ENCODE measurements around the gene TMEM69. TPM values are rescaled to one million over a fixed set of nuclear protein-coding genes. Genes with fewer than 3 reads are reported as not detected.

TMEM69 gene
- total and polyA plus RNA-seq, 8 donors = 7.1 to 35.6 (median 14.2) TPM; not detected in 1

- no peaks in the 10 kb centered on the region for H3K27me3 ChIP-seq
- H3K36me3 ChIP-seq = peaks cover 0 to 6% (median 2%) of the 10 kb centered on the region in 4 donors
- peaks cover 63 to 99% (median 81%) of the 10 kb centered on the region in 4 donors for H3K4me1 ChIP-seq
- no peak for DNase-seq
- intact Hi-C loops (cut with DNase I; ENCODE audit: low total_unique reads) = no loop called here
- H3K4me3 ChIP-seq = no peak overlapping the region
- no peaks in the 10 kb centered on the region for H3K9me3 ChIP-seq
- peak overlapping the region in 1 of 5 donors; percentile 38 for H3K27ac ChIP-seq
- TF ChIP-seq EP300 (IDR thresholded peaks at IDR 0.05) (no peak), POLR2A (IDR thresholded peaks at IDR 0.05) (no peak), POLR2AphosphoS5 (IDR thresholded peaks at IDR 0.05) (no peak)
- TF ChIP-seq, protein P1, sequence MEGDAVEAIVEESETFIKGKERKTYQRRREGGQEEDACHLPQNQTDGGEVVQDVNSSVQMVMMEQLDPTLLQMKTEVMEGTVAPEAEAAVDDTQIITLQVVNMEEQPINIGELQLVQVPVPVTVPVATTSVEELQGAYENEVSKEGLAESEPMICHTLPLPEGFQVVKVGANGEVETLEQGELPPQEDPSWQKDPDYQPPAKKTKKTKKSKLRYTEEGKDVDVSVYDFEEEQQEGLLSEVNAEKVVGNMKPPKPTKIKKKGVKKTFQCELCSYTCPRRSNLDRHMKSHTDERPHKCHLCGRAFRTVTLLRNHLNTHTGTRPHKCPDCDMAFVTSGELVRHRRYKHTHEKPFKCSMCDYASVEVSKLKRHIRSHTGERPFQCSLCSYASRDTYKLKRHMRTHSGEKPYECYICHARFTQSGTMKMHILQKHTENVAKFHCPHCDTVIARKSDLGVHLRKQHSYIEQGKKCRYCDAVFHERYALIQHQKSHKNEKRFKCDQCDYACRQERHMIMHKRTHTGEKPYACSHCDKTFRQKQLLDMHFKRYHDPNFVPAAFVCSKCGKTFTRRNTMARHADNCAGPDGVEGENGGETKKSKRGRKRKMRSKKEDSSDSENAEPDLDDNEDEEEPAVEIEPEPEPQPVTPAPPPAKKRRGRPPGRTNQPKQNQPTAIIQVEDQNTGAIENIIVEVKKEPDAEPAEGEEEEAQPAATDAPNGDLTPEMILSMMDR (IDR thresholded peaks at IDR 0.05) = no peak
Observed at GRCh38 chr1:45678489-45678888, 9.5 kb upstream of the TMEM69 start.

GRCh38 chr1:45679123-45679522, 8.9 kb upstream of the TMEM69 start:
- no peak overlapping the region for H3K4me3 ChIP-seq
- peak in 1 of 2 donors; percentile 41 for DNase-seq
- WGBS, 5 donors = 6 to 10% (median 6%) methylated on average over 3 of the region's 3 CpGs
- peaks cover 68 to 100% (median 84%) of the 10 kb centered on the region in 4 donors for H3K4me1 ChIP-seq
- H3K36me3 ChIP-seq = peaks cover 0 to 6% (median 2%) of the 10 kb centered on the region in 4 donors
- TF ChIP-seq EP300 (IDR thresholded peaks at IDR 0.05) (no peak), POLR2A (IDR thresholded peaks at IDR 0.05) (no peak), POLR2AphosphoS5 (IDR thresholded peaks at IDR 0.05) (no peak)
- TF ChIP-seq, protein P1 (IDR thresholded peaks at IDR 0.05) = no peak
- no peaks in the 10 kb centered on the region for H3K27me3 ChIP-seq
- intact Hi-C loops (cut with DNase I; ENCODE audit: low total_unique reads) = no loop called here
- H3K9me3 ChIP-seq = no peaks in the 10 kb centered on the region
- peak overlapping the region in 3 of 5 donors; percentile 38 to 57 (median 47) for H3K27ac ChIP-seq

DNA sequence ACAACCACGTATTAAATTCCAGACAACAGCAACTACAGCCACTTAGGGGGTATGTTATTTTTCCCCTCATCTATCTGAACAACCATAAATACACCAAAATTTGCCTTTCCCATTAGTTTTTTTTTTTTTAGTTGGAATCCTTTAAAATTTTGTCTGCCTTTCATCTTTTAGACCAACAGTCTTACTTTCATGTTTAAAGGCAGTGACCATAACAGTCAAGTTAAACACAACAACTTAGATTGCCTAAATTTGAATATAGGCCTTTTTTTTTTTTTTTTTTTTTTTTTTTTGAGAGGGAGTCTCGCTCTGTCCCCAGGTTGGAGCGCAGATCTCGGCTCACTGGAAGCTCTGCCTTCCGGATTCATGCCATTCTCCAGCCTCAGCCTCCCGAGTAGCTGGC, 5.0 kb upstream of the TMEM69 start:
- no peaks in the 10 kb centered on the region for H3K9me3 ChIP-seq
- intact Hi-C loops (cut with DNase I; ENCODE audit: low total_unique reads) = no loop called here
- H3K27ac ChIP-seq = no peak overlapping the region
- 79 to 85% (median 82%) methylated on average over 6 of the region's 6 CpGs for WGBS, 5 donors
- no peaks in the 10 kb centered on the region for H3K27me3 ChIP-seq
- H3K36me3 ChIP-seq = no peaks in the 10 kb centered on the region
- H3K4me3 ChIP-seq = no peak overlapping the region
- peaks cover 58 to 78% (median 67%) of the 10 kb centered on the region in 4 donors for H3K4me1 ChIP-seq
- no peak for TF ChIP-seq EP300 (IDR thresholded peaks at IDR 0.05)
- no peak for TF ChIP-seq POLR2A (IDR thresholded peaks at IDR 0.05)
- TF ChIP-seq, protein P1 (IDR thresholded peaks at IDR 0.05) = no peak
- no peak for TF ChIP-seq POLR2AphosphoS5 (IDR thresholded peaks at IDR 0.05)
- no peak for DNase-seq

DNA sequence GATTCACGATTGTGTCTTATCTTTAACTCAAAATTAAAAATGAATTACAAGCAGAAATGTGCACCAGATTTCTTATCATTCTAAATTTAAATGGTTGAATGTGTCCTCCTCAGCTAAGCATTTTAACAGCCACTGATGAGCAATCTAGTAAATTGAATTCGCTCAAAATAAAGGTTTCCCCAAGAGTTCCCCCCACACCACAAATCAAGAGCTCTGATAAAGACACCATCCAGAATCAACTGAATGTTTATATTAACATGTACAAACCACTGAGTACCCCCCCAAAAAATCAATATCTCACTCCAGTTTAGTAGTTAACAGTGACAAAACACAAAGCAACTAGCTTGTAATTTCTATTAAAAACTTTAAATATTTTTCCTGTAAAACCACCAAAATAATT, 3.6 kb upstream of the TMEM69 start:
- intact Hi-C loops (cut with DNase I; ENCODE audit: low total_unique reads) = no loop called here
- peak overlapping the region in 1 of 5 donors; percentile 3 for H3K27ac ChIP-seq
- no peaks in the 10 kb centered on the region for H3K36me3 ChIP-seq
- TF ChIP-seq POLR2AphosphoS5 (IDR thresholded peaks at IDR 0.05) = no peak
- TF ChIP-seq, protein P1 (IDR thresholded peaks at IDR 0.05) = no peak
- TF ChIP-seq EP300 (IDR thresholded peaks at IDR 0.05) = no peak
- TF ChIP-seq POLR2A (IDR thresholded peaks at IDR 0.05) = no peak
- no peaks in the 10 kb centered on the region for H3K9me3 ChIP-seq
- H3K4me1 ChIP-seq = peaks cover 54 to 74% (median 64%) of the 10 kb centered on the region in 4 donors
- 23 to 46% (median 28%) methylated on average over 2 of the region's 2 CpGs for WGBS, 5 donors
- DNase-seq = peak in 1 of 2 donors; percentile 13
- no peaks in the 10 kb centered on the region for H3K27me3 ChIP-seq
- H3K4me3 ChIP-seq = peak overlapping the region; percentile 15 to 99 (median 85)
